OCI-LY3 (cell line): ENCODE results near the gene SETD5.
A peak's percentile ranks its signal among the peaks of the same experiment; 100 is the strongest.

Source experiments
- H2AFZ ChIP-seq: fragments of 200-600, 300-600 bp; shearing (Covaris generic); 2 replicates; pipeline ENCODE4 v1.6.0; 2014; ENCODE audit warnings: antibody characterized with exemption, low read depth, low read length
- H3K27ac ChIP-seq: fragments of 200-600, 300-600 bp; sonication (generic); 2 replicates; pipeline ENCODE4 v1.5.1; 2014; ENCODE audit warnings: mild to moderate bottlenecking, low read length, moderate library complexity, mixed read lengths
- H3K27me3 ChIP-seq: fragments of 200-600, 300-600 bp; sonication (generic); 2 replicates; pipeline ENCODE4 v1.6.1; 2014; ENCODE audit warnings: low read depth, low read length, mixed read lengths
- H3K36me3 ChIP-seq: fragments of 200-600, 300-600 bp; sonication (generic); replicated peaks from 2 replicates; pipeline ENCODE3; 2014; ENCODE audit warnings: low read depth, low read length, mixed read lengths
- H3K4me1 ChIP-seq: fragments of 300-600, 200-600 bp; sonication (generic); 2 replicates; pipeline ENCODE4 v1.6.1; 2014; ENCODE audit warnings: low read length, mixed read lengths
- H3K4me2 ChIP-seq: fragments of 200-600, 300-600 bp; sonication (generic); 2 replicates; pipeline ENCODE4 v1.6.1; 2014; ENCODE audit warnings: low read length, mixed read lengths
- H3K4me3 ChIP-seq: fragments of 300-600, 200-600 bp; sonication (generic); 2 replicates; pipeline ENCODE4 v1.5.1; 2014; ENCODE audit warnings: antibody characterized with exemption, mild to moderate bottlenecking, low read length, moderate library complexity
- H3K79me2 ChIP-seq: fragments of 300-600, 200-600 bp; shearing (Covaris generic); 2 replicates; pipeline ENCODE4 v1.6.1; 2014; ENCODE audit warnings: mild to moderate bottlenecking, low read length, mixed read lengths
- H3K9ac ChIP-seq: fragments of 300-600, 200-600 bp; shearing (Covaris generic); 2 replicates; pipeline ENCODE4 v1.6.0; 2014; ENCODE audit warnings: mild to moderate bottlenecking, low read length, moderate library complexity
- H3K9me3 ChIP-seq: fragments of 200-600, 300-600 bp; shearing (Covaris generic); 2 replicates; pipeline ENCODE4 v1.6.1; 2014; ENCODE audit warnings: low read length, mixed read lengths; ENCODE audit not compliant: insufficient read depth
- H4K20me1 ChIP-seq: fragments of 200-600, 300-600 bp; sonication (generic); 2 replicates; pipeline ENCODE4 v1.6.1; 2016; ENCODE audit warnings: low read length, mixed read lengths; ENCODE audit not compliant: insufficient read depth
- CTCF ChIP-seq: fragments of 200-600, 300-600 bp; sonication (generic); IDR thresholded peaks from 2 replicates; pipeline ENCODE4 v1.5.1; 2014; ENCODE audit warnings: antibody characterized with exemption, low read length, low read depth
- EZH2phosphoT487 ChIP-seq: fragments of 200-600 bp; shearing (Covaris generic); IDR thresholded peaks from 2 replicates; pipeline ENCODE4 v1.6.1; 2018; ENCODE audit warnings: antibody characterized with exemption, mixed run types, low read depth

The SETD5 gene

GRCh38 chr3:9498781-9499180 is 101.4 kb downstream of the SETD5 start:
- Histone ChIP-seq H3K4me1 (no peaks in the 10 kb centered on the region), H3K9ac (no peak overlapping the region), H3K9me3 (no peaks in the 10 kb centered on the region), H3K4me3 (no peak overlapping the region), H3K27ac (no peak overlapping the region), H3K36me3 (no peaks in the 10 kb centered on the region), H3K4me2 (no peak overlapping the region), H4K20me1 (no peaks in the 10 kb centered on the region), H2AFZ (no peak overlapping the region), H3K27me3 (no peaks in the 10 kb centered on the region), H3K79me2 (no peaks in the 10 kb centered on the region)
- no peak for TF ChIP-seq CTCF
- TF ChIP-seq EZH2phosphoT487 = no peak

- no peak overlapping the region for H3K4me3 ChIP-seq
- no peak overlapping the region for H2AFZ ChIP-seq
- H3K4me1 ChIP-seq = peaks cover 2% of the 10 kb centered on the region; the same call in 1 of the 2 replicates
- no peak overlapping the region for H3K4me2 ChIP-seq
- H3K79me2 ChIP-seq = no peaks in the 10 kb centered on the region
- no peak overlapping the region for H3K9ac ChIP-seq
- TF ChIP-seq CTCF (no peak), EZH2phosphoT487 (no peak)
- no peaks in the 10 kb centered on the region for H3K27me3 ChIP-seq
- no peak overlapping the region for H3K27ac ChIP-seq
- H3K9me3 ChIP-seq = no peaks in the 10 kb centered on the region
- no peaks in the 10 kb centered on the region for H4K20me1 ChIP-seq
- no peaks in the 10 kb centered on the region for H3K36me3 ChIP-seq
Observed at GRCh38 chr3:9499455-9500107, 102.2 kb downstream of the SETD5 start.

DNA sequence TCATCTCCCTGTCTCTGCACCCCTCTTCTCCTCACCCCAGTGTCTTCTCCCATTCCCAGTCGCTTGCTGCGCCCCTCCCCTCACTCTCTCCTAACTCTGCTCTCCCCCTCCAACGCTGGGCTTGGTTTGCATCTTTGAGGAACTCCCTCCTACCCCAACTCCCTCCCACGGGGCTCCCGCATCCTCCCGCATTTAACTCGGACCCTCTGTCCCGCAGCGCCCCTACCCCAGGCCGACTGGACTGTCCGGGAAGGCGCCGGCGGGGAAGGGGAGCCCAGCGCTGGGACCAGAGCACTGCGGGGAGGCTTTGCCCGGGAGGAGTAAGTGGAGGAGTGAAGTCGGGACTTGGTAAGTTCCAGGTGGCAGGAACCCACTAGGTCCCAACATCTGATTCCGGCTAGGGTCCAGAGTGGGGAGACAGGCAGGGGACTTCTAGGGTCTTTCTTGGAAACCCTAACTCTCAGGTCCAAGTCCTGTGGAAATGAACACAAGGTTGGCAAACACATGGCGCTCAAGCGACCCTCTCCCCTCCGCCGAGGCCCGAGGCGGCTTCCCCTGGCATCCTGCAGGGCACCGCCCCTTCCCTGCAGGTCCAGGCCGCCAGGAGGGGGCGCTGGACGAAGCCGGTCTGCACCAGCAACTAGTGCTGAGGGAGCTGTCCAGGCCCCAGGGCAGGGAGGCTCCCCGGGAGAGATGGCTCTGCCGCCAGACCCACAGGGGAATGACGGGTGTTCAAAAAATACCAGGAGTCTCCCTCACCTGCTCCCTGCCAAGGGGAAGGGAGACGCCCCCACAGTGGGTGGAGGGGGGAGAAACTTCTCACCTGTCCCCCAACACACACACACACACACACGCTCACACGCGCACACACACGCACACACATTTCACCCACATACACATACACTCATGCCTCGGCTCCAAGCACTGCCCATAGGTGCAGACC is 103.0 kb downstream of the SETD5 start:
- no peaks in the 10 kb centered on the region for H3K27me3 ChIP-seq
- H3K27ac ChIP-seq = no peak overlapping the region
- TF ChIP-seq EZH2phosphoT487 = no peak
- peak; percentile 46 for TF ChIP-seq CTCF
- no peak overlapping the region for H2AFZ ChIP-seq
- H3K4me3 ChIP-seq = no peak overlapping the region
- no peak overlapping the region for H3K4me2 ChIP-seq
- no peak overlapping the region for H3K9ac ChIP-seq
- H3K36me3 ChIP-seq = no peaks in the 10 kb centered on the region
- no peaks in the 10 kb centered on the region for H3K79me2 ChIP-seq
- no peaks in the 10 kb centered on the region for H4K20me1 ChIP-seq
- H3K4me1 ChIP-seq = peaks cover 2% of the 10 kb centered on the region; the same call in 1 of the 2 replicates
- no peaks in the 10 kb centered on the region for H3K9me3 ChIP-seq

GRCh38 chr3:9501226-9501625 is 103.8 kb downstream of the SETD5 start:
- H3K4me1 ChIP-seq = peaks cover 2% of the 10 kb centered on the region; the same call in 1 of the 2 replicates
- no peak overlapping the region for H3K9ac ChIP-seq
- H3K79me2 ChIP-seq = no peaks in the 10 kb centered on the region
- TF ChIP-seq EZH2phosphoT487 (no peak), CTCF (no peak)
- H3K27me3 ChIP-seq = no peaks in the 10 kb centered on the region
- H3K4me3 ChIP-seq = no peak overlapping the region
- H3K4me2 ChIP-seq = no peak overlapping the region
- no peaks in the 10 kb centered on the region for H4K20me1 ChIP-seq
- no peaks in the 10 kb centered on the region for H3K36me3 ChIP-seq
- H3K27ac ChIP-seq = no peak overlapping the region
- H3K9me3 ChIP-seq = no peaks in the 10 kb centered on the region
- no peak overlapping the region for H2AFZ ChIP-seq
